SHP77 (cell line): ENCODE data around the gene RAI1.

ENCODE experiments used
- DNase-seq, 2 experiments: peaks; one replicate each; lab custom pipeline; 2025; lab: John Stamatoyannopoulos, UW

RAI1 gene

DNA sequence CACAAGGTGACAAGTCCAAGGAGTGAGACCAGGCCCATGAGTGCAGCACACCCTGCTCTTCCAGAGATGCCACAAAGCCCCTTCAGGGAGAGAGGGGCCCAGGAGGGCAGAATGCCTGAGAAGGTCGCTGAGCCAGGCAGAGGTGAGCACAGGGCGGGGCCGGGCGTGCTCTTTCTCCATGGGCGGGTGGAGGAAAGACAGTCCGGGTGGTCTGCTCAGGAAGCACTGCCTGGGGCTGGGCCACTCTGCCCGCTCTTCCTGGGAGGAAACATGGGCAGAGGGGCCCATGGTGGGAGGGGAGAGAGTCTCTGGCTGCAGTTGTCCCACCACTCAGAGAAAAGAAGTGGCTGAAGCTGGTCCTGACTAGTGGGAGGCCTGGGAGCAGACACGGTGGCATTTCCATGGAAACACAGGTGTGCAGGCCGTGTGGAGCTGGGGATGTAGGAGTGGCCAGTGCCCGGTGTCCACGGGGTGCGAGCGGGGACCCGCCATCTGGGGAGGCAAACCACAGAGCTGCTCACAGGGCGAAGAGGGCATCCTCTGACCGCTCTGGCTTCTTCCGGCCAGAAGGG, 165.9 kb downstream of the RAI1 start:
- no peak for DNase-seq

DNA sequence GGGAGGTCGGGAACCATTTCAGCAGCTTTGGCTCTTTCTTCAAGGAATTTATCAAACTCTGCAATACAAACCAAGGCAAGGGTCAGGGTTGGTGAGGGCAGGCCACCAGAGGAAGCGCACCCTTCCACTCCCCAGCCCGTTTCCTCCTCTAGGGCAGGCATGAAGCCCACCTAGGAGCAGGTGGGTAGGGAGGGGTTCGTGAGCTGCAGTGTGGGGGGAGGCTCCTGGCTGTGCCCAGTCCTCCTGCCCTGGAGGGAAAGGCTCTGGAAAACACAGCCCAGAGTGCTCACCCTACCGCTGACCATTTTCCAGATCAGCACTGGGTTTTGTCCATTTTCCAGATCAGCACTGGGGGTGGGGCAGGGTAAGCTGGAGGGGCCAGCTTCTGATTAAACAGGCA, 166.5 kb downstream of the RAI1 start:
- DNase-seq: no peak

DNA sequence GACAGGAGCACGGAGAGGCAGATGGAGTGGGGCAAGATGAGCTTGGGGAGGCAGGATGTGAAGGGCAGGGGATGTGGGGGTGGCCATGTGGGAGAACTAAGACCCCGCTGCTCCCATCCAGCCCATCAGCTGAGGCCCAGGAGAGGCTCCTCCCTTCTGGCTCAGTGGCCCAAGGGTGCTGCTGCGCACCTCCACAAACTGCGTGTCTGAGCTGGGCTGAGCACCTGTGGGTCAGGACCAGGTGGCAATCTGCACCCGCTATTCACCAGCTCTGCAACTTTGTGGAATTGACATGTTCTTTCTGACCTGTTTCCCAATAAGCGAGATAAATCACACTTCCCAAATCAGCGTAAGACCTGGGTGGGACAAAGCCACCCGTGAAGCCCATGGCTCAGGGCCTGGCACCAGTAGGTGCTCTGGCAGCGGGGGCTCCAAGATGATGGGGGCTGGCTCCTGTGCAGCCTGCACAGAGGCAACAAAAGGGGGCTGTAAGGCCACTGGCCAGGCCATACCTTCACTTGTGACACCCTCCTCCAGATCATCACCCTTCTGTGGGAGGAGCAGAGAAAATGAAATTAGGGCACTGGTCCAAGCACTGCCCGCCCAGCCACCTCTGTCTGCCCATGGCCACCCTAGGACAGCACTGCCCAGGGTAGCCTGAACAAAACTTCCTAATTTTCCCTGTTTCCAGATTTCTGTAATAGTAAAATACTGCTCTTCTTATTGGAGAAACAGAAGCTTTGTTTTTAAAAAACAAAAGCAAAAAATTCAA, 167.2 kb downstream of the RAI1 start:
- DNase-seq: no peak

DNA sequence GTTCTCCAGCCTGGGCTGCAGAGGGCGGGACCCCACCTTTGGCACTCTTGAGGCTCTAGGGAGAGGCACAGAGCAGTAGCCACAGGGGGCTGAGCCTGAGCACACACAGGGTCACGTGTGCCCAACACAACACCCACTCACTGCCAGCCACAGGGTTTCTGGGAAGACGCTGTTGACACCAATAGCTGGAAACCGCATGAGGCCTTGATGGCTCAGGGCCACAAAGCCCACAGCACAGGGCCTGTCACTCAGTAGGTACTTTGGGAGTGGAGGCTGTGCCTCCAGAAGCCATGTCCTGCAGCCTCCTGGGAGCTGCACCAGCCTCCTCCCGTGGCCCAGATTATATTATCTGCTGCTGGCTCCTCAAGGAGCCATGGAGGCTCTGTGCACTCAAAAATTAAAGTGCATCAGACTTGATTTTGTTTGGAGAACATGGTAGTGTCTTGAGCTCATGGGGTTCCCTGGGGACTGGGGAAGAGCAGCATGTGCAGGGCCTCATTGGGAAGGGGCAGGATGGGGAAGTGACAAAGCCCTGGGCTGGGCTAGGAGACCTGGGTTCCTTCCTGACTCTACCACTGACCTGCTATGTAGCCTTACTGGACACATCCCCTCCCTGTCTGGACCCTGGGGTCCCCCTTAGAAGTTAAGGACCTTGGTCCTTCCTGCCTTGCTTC, 168.0 kb downstream of the RAI1 start:
- DNase-seq: peak; percentile 45 to 74

DNA sequence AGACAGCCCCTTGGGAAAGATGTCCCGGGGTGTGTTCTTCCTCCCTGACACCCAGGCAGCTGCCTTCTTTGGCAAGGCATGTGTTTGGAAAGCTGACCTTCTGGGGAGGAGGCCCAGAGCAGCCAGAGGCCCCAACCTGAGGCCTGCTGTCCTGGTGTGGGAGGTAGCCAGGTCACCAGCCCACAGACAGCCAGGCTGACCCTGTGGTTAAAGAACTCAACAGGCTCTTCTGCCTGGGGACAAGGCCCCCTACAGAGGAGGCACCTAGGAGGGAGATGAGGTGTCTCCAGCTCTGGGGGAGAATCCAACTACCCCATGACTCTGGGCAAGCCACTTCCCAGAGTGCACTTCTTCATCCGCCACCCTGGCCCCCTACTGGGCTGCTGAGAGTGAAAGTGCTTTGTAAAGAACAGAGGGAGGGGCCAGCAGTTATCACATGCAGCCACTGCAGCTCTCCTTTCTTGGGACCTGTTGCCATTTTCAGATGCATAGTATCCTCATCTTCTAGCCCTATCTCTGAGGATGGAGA, 168.7 kb downstream of the RAI1 start:
- DNase-seq: peak; percentile 44 to 74

GRCh38 chr17:17851103-17852002, 170.1 kb downstream of the RAI1 start:
- DNase-seq: no peak

- no peak for DNase-seq
These were observed 171.7 kb downstream of the RAI1 start for GRCh38 chr17:17852930-17853329.

GRCh38 chr17:17853811-17854447, 172.7 kb downstream of the RAI1 start:
- no peak for DNase-seq

DNA sequence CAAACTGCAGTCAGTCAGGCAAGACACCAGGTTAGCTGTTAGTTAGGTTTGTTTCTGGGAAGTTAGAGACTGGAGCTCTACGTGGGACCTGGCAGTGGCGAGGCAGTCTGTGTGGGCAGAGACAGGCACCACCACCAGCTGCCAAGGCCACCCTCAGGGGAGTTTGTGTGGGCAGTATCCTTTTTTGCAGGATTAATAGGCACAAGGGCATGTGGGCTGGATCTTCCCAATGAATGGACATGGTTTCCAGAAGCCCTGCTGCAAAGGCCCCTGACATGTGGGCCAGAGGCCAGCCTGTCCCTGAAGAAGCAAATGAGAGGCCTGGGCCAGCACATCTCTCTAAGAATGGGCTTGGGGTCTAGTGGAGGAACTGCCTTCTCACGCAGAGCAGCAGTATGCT, 174.7 kb downstream of the RAI1 start:
- no peak for DNase-seq

- no peak for DNase-seq
These were observed 175.1 kb downstream of the RAI1 start for GRCh38 chr17:17856386-17856785.

DNA sequence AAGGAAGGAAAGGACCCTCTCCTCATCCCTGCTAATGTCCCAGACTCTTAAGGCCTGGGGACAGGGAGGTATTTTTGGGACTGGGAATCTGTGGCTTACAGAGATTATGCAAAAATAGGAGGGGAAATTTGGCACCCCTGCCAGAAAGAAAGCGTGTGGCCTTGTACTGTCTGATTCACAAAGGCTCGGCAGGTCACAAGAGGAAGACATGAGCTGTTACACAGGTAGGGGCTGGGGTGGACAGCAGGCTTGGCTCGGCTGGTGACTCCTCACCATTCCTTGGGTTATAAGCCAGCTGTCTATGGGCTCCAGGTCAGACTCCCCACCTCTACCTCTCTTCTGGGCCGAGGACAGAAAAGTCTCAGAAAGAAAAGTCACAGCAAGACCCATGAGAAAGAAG, 176.2 kb downstream of the RAI1 start:
- no peak for DNase-seq

GRCh38 chr17:17859909-17860765, 178.9 kb downstream of the RAI1 start:
- peak; percentile 77 to 82 for DNase-seq

GRCh38 chr17:17860766-17861107, 179.5 kb downstream of the RAI1 start:
- DNase-seq: peak; percentile 50 to 75
